GM12878 (cell line): ENCODE measurements around the gene HOXB2.

ENCODE experiments used
- EP300 ChIP-seq, 2 experiments: fragments of 150-350 bp in 1 of 2; IDR thresholded peaks; 2 replicates each; pipeline ENCODE4 v1.6.1; 2011 to 2012; ENCODE audit warnings: low read depth in 2 of 2, low read length in 2 of 2, borderline replicate concordance in 1 of 2, improper control_type of control experiment in 1 of 2, inconsistent platforms in 1 of 2; ENCODE audit not compliant: control insufficient read depth in 1 of 2
- EZH2 ChIP-seq: IDR thresholded peaks from 2 replicates; pipeline ENCODE4 v1.6.1; 2012; ENCODE audit warnings: low read depth, mild to moderate bottlenecking, control low read depth, inconsistent platforms, low read length, borderline replicate concordance; ENCODE audit not compliant: control insufficient read depth
- NFIC ChIP-seq: IDR thresholded peaks from 2 replicates; pipeline ENCODE4 v1.6.1; 2012; ENCODE audit warnings: low read depth, mild to moderate bottlenecking, inconsistent platforms, low read length, moderate library complexity
- NRF1 ChIP-seq: conservative IDR thresholded peaks from 2 replicates; pipeline ENCODE4 v1.6.1; 2011; ENCODE audit warnings: mild to moderate bottlenecking, low read depth, low read length, improper control_type of control experiment
- TBL1XR1 ChIP-seq: IDR thresholded peaks from 2 replicates; pipeline ENCODE4 v1.6.1; 2012; ENCODE audit warnings: low read depth, low read length, improper control_type of control experiment
- ZNF384 ChIP-seq: IDR thresholded peaks from 2 replicates; pipeline ENCODE4 v1.6.1; 2012; ENCODE audit warnings: low read depth, mild to moderate bottlenecking, low read length, improper control_type of control experiment, borderline replicate concordance

GRCh38 chr17:48551596-48552465 lies 6.9 kb upstream of the HOXB2 start:
- TF ChIP-seq TBL1XR1 = no peak
- no peak for TF ChIP-seq EZH2
- TF ChIP-seq ZNF384 = no peak
- no peak for TF ChIP-seq NRF1
- TF ChIP-seq EP300 (IDR thresholded peaks at IDR 0.05; ENCODE audit: borderline replicate concordance in 1 of 2, control insufficient read depth in 1 of 2, low read depth in 2 of 2, low read length in 2 of 2) = no peak
- TF ChIP-seq NFIC = no peak
